Stomach smooth muscle (tissue), 2 donors: Measurements from ENCODE around the gene TANGO2.

Experiments
- H3K27ac ChIP-seq: one replicate; pipeline ENCODE4 v1.7.0; 2013; ENCODE audit warnings: mild to moderate bottlenecking, low read length, inconsistent platforms
- H3K27me3 ChIP-seq, 2 donors: one replicate each; pipeline ENCODE4 v1.7.0; 2013; ENCODE audit warnings: low read length in 2 of 2; ENCODE audit not compliant: insufficient read depth in 2 of 2, control insufficient read depth in 1 of 2
- H3K36me3 ChIP-seq, 2 donors: one replicate each; pipeline ENCODE4 v1.7.0; 2013; ENCODE audit warnings: low read length in 2 of 2; ENCODE audit not compliant: control insufficient read depth in 2 of 2, insufficient read depth in 2 of 2
- H3K4me1 ChIP-seq: one replicate; pipeline ENCODE4 v1.7.0; 2013; ENCODE audit warnings: low read length; ENCODE audit not compliant: control insufficient read depth, insufficient read depth
- H3K4me3 ChIP-seq, 2 donors: one replicate each; pipeline ENCODE4 v1.7.0; 2013; ENCODE audit warnings: low read length in 2 of 2
- H3K9ac ChIP-seq, 2 donors: one replicate each; pipeline ENCODE4 v1.7.0; 2013; ENCODE audit warnings: low read length in 2 of 2, mild to moderate bottlenecking in 1 of 2
- H3K9me3 ChIP-seq, 2 donors: one replicate each; pipeline ENCODE4 v1.7.0; 2013; ENCODE audit warnings: low read length in 2 of 2; ENCODE audit not compliant: control insufficient read depth in 2 of 2
- donor health status: healthy.
- donor health status: Pancreatic carcinoma.

TANGO2 gene

DNA sequence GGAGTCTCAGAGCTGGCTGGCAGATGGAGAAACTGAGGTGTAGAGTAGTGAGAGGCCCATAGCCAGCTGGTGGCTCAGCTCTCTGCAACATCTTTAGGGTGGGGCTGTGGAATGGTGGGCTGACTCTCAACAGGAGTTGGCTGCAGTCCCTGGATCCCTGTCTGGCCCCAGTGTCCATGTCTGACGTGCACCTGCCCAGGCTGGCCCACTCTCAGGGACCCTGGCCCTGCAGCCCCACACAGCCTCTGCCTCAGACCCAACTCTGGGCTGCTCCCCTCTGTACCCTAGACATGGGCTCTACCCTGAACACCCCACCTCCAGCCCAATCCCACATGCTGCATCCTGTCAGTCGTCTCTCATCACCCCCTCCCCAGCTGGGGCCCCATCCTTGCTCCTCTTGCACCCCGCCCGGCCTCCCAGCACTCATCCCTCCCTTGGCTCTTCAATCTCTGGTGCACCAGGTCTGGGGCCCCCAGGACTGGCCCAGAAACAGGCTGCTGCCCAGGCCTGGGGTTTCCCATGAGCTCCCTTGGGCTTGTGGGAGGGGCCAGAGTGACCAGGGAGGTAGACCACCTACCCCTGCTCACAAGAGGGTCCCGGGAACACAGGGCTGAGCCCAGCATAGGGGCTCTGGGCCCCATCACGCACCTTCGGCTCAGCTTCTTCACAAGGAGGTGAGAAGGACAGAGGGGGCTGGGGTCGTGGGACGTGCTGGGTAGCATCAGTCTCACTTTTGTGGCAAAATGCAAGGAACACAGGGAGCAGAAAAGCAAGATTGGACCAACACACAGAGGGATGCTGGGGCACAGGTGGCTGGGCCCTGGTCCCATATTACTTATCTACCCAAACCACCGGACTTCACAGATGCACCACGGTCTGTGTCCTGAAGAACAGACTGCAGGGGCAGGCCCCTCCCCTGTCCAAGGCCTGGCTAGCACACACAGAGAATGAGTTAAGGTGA is 35.8 kb upstream of the TANGO2 start:
- H3K27me3 ChIP-seq: no peaks in the 10 kb centered on the region
- peaks cover 8 to 12% of the 10 kb centered on the region in 2 donors for H3K36me3 ChIP-seq
- peak overlapping the region in 1 of 2 donors; percentile 67 for H3K9ac ChIP-seq
- peak overlapping the region; percentile 74 for H3K27ac ChIP-seq
- H3K4me1 ChIP-seq: peaks cover 46% of the 10 kb centered on the region
- peak overlapping the region in 1 of 2 donors; percentile 81 for H3K4me3 ChIP-seq
- H3K9me3 ChIP-seq: no peaks in the 10 kb centered on the region

DNA sequence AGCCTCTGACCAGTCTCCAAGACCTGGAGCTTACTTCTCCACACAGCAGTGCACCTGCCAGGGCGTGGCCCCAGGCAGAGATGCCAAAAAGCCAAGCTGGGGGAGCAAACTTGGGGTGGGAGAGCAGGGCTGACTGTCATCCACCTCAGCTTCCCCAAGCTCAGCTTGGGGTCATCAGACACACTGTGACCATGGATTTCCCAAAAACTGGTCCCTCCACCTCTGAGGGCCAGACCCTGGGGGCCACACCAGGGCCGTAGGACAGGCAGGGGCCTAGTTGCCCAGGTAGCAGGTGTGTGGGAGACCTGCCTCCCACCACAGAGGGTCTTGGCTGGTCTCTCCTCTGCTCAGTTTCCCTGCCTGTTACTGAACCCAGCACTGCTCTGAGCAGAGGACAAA is 34.9 kb upstream of the TANGO2 start:
- no peaks in the 10 kb centered on the region for H3K9me3 ChIP-seq
- H3K27me3 ChIP-seq: no peaks in the 10 kb centered on the region
- peak overlapping the region; percentile 71 to 81 for H3K4me3 ChIP-seq
- peak overlapping the region; percentile 82 for H3K27ac ChIP-seq
- peaks cover 0 to 6% of the 10 kb centered on the region in 2 donors for H3K36me3 ChIP-seq
- peaks cover 46% of the 10 kb centered on the region for H3K4me1 ChIP-seq
- H3K9ac ChIP-seq: peak overlapping the region; percentile 67 to 79

DNA sequence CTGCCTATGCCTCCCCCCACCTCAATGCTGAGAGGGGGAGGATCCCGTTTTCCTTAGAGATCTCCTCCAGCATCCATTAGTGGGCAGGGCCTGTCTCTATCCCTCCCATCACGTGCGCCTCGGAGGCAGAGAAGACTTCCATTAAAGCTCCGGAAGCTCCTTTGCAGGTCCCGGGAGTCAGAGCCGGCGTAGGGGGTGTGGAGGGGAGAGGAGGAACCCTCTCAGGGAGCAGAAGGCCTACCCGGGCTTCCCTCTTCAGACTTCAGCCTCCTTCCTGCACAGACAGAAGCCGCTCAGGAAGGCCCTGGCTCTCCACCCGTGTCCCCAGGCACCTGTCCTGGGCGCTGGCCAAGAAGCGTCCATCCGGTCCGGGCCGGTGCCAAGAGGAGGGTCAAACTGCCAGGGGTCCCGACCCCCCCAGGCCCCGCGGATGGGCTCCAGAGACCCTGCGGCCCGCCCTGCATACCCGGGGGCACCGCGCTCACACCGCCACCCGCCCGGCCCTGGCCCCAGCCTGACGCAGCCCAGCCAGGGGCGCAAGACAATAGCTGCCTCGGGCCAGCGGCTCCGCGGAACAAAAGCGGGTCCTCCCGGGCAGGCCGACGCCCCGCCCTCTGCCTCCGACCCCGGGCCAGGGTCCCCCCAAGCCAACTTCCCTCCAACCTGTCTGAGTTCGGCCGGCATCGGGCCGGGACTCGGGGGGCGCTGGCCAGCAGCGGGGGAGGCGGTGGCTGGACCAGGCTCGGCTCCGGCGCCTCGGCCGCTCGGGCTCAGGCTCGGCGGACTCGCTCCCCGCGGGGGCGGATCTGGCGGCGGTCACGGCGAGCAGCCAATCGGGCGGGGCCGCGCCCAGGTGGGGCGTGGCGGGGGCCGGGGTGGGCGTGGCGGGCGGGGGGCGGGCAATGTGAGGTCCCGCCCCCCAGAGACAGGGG is 34.2 kb upstream of the TANGO2 start:
- Histone ChIP-seq H3K36me3 (peaks cover 0 to 2% of the 10 kb centered on the region in 2 donors), H3K4me3 (peak overlapping the region; percentile 71 to 81), H3K27ac (peak overlapping the region; percentile 82), H3K9me3 (no peaks in the 10 kb centered on the region), H3K27me3 (no peaks in the 10 kb centered on the region), H3K9ac (peak overlapping the region; percentile 67 to 79), H3K4me1 (peaks cover 46% of the 10 kb centered on the region)

DNA sequence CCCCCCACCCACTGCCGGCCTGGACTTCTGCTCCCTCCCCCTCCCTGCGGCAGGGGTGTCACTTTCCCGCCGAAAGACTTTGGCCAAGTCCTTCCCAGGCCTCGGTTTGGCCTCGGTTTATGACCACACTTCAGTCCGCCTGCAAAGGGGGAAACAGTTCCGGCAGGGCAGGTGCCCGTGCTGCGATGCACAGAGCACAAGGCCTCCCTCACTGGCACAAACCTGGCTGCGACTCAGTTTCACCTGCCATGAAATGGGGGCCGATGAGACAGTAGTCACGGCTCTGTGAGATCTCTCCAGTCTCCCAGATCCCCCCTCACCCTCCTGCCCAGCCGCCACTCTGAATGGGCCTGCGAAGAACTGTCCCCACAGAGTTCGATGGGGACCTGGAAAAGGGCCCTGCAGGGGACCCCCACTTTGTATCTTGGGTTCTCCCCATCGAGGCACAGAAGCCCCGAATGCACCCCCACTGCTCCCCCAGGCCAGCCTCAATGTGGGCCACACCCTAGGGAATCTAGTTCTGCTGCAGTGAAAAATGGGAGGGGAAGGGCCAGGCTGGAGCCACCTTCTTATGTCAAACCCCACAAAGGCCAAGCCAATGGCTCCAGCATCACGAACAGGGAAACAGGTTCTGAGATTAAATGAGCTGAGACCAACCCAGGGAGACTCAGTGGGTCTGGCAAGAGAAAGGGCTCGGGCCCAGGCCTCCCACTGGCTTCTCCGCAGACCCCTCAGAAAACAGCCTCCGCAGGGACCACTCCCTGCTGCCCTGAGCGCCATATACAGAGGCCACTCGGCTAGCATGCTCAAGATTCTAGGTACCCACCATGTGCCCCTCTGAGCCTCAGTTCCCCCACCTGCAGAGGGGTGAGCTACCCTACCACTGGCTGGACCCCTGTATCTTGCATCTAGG is 33.3 kb upstream of the TANGO2 start:
- Histone ChIP-seq H3K4me3 (peak overlapping the region in 1 of 2 donors; percentile 54), H3K27ac (peak overlapping the region; percentile 46)

DNA sequence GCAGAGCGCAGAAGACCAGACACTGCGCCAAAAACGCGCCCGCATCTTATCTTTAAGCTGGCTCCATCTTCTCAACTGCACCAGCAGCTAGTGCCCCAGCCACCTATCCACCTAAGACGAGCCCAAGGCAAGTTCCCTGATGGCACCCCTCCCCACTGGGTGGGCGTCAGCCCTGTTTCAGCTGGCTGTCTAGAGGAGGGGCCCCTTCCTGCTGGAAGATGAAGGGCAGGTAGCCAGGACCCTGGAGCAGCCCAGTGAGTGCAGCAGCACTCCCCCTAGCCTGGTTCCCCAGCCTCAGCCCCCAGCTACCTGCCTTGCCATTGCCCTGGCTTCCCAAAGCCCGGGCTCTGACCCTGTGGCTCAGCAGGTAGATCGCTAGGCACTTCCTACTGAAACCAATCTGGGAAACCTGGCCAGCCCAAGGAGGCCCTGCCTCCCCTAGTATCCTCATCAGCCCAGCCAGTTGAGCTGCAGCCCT is 32.5 kb upstream of the TANGO2 start:
- H3K27ac ChIP-seq: no peak overlapping the region
- no peaks in the 10 kb centered on the region for H3K9me3 ChIP-seq
- no peak overlapping the region for H3K4me3 ChIP-seq
- H3K9ac ChIP-seq: no peak overlapping the region
- no peaks in the 10 kb centered on the region for H3K36me3 ChIP-seq
- H3K4me1 ChIP-seq: peaks cover 51% of the 10 kb centered on the region
- no peaks in the 10 kb centered on the region for H3K27me3 ChIP-seq

More for the DNA sequence above, 33.3 kb upstream of the TANGO2 start:
- no peaks in the 10 kb centered on the region for H3K27me3 ChIP-seq
- H3K36me3 ChIP-seq: no peaks in the 10 kb centered on the region
- no peak overlapping the region for H3K9ac ChIP-seq
- peaks cover 50% of the 10 kb centered on the region for H3K4me1 ChIP-seq
- no peaks in the 10 kb centered on the region for H3K9me3 ChIP-seq

DNA sequence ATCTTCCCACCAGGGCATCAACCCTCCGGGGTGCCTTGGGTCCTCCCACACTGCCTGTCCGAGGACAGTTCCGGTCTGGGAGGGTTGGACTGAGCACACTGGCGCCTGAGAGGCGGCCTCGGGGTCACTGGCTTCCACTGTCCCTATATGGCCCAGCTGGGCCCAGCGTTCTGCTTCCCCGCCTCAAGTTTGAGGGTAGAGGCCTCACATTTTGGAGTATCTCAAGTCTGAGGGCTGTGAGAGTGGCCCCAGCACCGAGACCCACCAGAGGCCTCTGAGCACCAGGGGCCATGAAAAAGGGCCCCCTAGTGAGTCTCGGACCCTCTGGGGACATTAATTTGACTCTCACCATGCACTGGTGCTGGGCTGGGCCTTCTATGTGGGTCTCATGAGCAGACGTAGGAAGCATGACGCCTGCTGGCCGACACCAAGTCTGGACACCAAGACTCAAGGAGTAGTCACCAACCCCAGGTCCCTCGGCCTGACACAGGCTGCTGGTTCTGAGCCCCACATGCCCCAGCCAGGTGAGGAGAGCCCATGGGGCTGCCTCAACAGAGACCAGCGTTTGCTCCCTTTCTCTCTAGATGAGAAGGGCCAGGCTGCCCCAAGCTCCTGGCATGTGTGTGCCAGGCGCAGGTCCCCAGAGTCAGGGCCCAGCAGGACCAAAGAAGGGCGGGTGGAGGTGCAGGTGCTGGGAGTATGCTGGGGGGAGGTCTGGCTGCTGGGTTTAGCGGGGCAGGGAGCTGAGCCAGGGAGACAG is 31.8 kb upstream of the TANGO2 start:
- Histone ChIP-seq H3K27me3 (no peaks in the 10 kb centered on the region), H3K4me3 (no peak overlapping the region), H3K27ac (no peak overlapping the region), H3K4me1 (peaks cover 43% of the 10 kb centered on the region), H3K9ac (no peak overlapping the region), H3K36me3 (no peaks in the 10 kb centered on the region), H3K9me3 (no peaks in the 10 kb centered on the region)

DNA sequence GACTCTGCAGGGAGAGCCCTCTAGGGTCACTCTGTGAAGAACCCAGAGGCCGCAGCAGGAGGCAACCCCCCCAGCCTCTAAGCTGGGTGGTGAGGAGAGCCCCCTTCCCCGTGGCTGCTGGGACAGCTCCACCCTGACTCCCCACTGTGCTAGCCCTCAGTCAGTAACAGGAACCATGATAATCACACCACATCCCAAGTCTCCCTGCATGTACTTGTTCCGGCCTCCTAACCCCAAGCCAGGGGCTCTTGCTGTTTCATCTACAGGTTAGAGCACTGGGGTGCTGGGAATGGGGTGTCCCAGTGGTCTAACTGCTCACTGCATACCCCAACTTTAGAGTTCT is 31.2 kb upstream of the TANGO2 start:
- no peak overlapping the region for H3K27ac ChIP-seq

DNA sequence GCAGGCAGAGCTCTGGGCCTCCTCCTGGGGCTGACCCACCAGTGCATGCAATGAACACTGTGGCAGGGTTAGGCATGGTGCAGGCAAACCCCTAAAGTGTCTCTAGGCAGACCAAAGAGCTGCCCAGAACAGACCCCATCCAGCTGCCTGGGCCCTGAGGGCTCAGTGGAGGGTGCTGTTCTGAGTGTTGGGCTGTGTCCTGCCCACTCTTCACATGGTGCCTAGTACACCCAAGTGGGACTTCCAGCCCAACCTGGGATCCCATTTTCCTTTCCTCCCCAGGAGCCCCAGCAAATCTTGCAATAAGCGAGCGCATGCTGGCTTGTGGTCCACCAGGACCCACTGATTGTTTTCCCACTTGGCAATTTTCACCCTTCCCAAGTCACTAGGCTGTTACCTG is 30.7 kb upstream of the TANGO2 start:
- Histone ChIP-seq H3K27ac (no peak overlapping the region), H3K4me3 (no peak overlapping the region), H3K4me1 (peaks cover 33% of the 10 kb centered on the region), H3K9me3 (no peaks in the 10 kb centered on the region), H3K9ac (no peak overlapping the region), H3K36me3 (no peaks in the 10 kb centered on the region), H3K27me3 (no peaks in the 10 kb centered on the region)

More for the DNA sequence above, 31.2 kb upstream of the TANGO2 start:
- no peak overlapping the region for H3K9ac ChIP-seq
- H3K4me3 ChIP-seq: no peak overlapping the region
- H3K9me3 ChIP-seq: no peaks in the 10 kb centered on the region
- H3K36me3 ChIP-seq: no peaks in the 10 kb centered on the region
- peaks cover 37% of the 10 kb centered on the region for H3K4me1 ChIP-seq
- H3K27me3 ChIP-seq: no peaks in the 10 kb centered on the region

DNA sequence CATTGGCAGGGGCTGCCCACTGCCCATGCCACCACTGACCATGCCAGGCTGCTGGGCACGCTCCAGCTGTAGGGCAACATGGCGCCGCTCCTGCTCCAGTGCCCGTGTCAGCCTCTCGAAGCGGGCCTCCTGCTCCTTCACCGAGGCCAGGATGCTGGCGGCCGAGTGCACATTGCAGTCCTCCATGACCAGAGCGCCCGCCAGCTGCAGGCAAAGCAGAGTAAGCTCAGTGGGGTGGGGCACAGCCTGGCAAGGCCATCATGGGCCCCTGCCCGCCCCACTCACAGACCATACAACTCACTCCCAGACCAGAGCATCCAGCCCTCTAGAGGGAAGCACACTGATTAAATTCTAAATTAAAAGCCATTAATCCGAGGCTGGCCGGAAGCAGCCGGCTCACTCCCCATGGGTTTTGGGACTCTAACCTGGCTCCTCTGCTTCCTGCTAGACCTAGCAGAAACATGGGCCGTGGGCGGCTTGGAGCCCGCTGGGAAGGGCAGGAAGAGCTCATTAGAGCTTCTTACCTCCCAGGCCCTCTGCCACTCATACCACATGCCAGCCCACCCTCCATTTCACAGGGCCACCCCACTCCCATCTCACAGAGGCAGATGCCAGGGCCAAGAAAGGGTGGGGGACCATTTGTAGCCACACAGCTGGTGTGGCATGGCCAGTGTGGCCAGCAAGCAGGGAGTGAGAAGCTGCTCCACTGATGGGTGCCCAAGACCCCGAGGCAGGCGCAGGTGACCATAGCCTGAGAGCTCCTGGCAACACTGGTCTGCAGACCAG is 30.1 kb upstream of the TANGO2 start:
- Histone ChIP-seq H3K27me3 (no peaks in the 10 kb centered on the region), H3K4me1 (peaks cover 29% of the 10 kb centered on the region), H3K36me3 (no peaks in the 10 kb centered on the region), H3K4me3 (no peak overlapping the region), H3K9ac (no peak overlapping the region), H3K9me3 (no peaks in the 10 kb centered on the region), H3K27ac (no peak overlapping the region)
